BE2C (cell line): Measurements from ENCODE around the gene SH3RF2.
"Not testable (repeated sequence)": the region's sequence is repeated elsewhere in the genome, so short reads cannot be mapped to it uniquely, and the experiment has no call there.

ENCODE experiments used
- DNase-seq: peaks from one replicate; pipeline ENCODE4 v3.0.0-alpha.2; 2020
- H3K27me3 ChIP-seq: fragments of 250-450 bp; sonication (Bioruptor Pico); 2 replicates; pipeline ENCODE4 v1.5.1; 2020; ENCODE audit warnings: mild to moderate bottlenecking
- H3K36me3 ChIP-seq: fragments of 250-450 bp; sonication (Bioruptor Pico); 2 replicates; pipeline ENCODE4 v1.5.1; 2020; ENCODE audit warnings: mild to moderate bottlenecking
- H3K4me1 ChIP-seq: fragments of 250-450 bp; sonication (Bioruptor Pico); 2 replicates; pipeline ENCODE4 v1.5.1; 2020
- H3K4me3 ChIP-seq: 2 replicates; pipeline ENCODE4 v1.5.1; 2011; ENCODE audit warnings: low read depth, low read length
- H3K9me3 ChIP-seq: fragments of 250-450 bp; sonication (Bioruptor Pico); 2 replicates; pipeline ENCODE4 v1.5.1; 2020
- TF ChIP-seq, protein P1 (sequence below): IDR thresholded peaks from 2 replicates; pipeline ENCODE4 v1.5.1; 2012; ENCODE audit warnings: mild to moderate bottlenecking, low read depth, low read length

SH3RF2 gene

DNA sequence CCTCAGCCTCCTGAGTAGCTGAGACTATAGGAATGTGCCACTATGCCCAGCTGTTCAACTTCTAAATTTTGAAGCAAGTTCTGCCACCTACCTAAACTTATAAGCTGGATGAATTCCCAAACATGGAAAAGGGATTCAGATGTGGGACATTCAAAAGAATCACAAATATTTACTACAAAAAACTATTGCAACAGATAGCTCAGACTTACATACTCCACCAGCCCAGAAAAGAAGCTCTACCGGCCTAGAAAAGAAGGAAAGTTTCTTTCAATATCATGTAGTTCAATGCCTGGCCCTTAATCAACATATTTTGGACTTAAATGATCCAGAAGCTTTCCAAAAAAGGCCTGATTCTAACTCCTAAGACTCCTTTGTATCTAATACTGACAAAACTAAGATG lies 23.8 kb downstream of the SH3RF2 start:
- TF ChIP-seq, protein P1, sequence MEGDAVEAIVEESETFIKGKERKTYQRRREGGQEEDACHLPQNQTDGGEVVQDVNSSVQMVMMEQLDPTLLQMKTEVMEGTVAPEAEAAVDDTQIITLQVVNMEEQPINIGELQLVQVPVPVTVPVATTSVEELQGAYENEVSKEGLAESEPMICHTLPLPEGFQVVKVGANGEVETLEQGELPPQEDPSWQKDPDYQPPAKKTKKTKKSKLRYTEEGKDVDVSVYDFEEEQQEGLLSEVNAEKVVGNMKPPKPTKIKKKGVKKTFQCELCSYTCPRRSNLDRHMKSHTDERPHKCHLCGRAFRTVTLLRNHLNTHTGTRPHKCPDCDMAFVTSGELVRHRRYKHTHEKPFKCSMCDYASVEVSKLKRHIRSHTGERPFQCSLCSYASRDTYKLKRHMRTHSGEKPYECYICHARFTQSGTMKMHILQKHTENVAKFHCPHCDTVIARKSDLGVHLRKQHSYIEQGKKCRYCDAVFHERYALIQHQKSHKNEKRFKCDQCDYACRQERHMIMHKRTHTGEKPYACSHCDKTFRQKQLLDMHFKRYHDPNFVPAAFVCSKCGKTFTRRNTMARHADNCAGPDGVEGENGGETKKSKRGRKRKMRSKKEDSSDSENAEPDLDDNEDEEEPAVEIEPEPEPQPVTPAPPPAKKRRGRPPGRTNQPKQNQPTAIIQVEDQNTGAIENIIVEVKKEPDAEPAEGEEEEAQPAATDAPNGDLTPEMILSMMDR, result no peak
- Histone ChIP-seq H3K27me3 (no peaks in the 10 kb centered on the region), H3K9me3 (no peaks in the 10 kb centered on the region), H3K36me3 (no peaks in the 10 kb centered on the region), H3K4me1 (no peaks in the 10 kb centered on the region), H3K4me3 (no peak overlapping the region)
- no peak for DNase-seq

- Histone ChIP-seq H3K27me3 (peaks cover 2% of the 10 kb centered on the region; the same call in 1 of the 2 replicates), H3K4me3 (no peak overlapping the region), H3K36me3 (no peaks in the 10 kb centered on the region), H3K9me3 (no peaks in the 10 kb centered on the region), H3K4me1 (no peaks in the 10 kb centered on the region)
- TF ChIP-seq, protein P1, result no peak
- no peak for DNase-seq
These were observed 24.6 kb downstream of the SH3RF2 start for GRCh38 chr5:145960848-145961600.

- no peaks in the 10 kb centered on the region for H3K9me3 ChIP-seq
- TF ChIP-seq, protein P1, result no peak
- no peaks in the 10 kb centered on the region for H3K36me3 ChIP-seq
- peaks cover 3% of the 10 kb centered on the region; the same call in 1 of the 2 replicates for H3K27me3 ChIP-seq
- DNase-seq, result no peak
- no peaks in the 10 kb centered on the region for H3K4me1 ChIP-seq
- H3K4me3 ChIP-seq, result no peak overlapping the region
These were observed 25.6 kb downstream of the SH3RF2 start for GRCh38 chr5:145962001-145962400.

- not testable (repeated sequence) for H3K4me1 ChIP-seq, DNase-seq
These were observed 27.6 kb downstream of the SH3RF2 start for GRCh38 chr5:145964008-145964407.

DNA sequence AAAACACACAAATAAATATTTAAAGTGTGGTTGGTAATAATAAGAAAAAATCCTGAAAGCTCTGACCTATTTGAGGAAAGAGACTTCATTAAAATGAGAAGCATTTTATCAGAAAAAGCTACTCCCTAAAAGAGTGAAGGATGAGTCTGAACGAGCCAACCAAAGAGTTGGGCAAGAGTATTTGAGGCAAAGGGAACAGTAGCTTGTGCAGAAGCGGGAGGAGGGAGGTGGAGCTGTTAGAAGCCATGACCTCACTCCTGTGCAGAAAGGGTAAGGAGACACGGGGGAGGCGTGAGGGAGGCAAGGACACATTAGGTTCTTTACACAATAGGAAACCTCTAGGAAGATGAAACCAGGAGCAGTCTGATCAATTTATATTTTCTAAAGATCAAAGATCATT lies 29.4 kb downstream of the SH3RF2 start:
- TF ChIP-seq, protein P1, result no peak
- Histone ChIP-seq H3K4me3 (no peak overlapping the region), H3K9me3 (no peaks in the 10 kb centered on the region), H3K4me1 (no peaks in the 10 kb centered on the region), H3K36me3 (no peaks in the 10 kb centered on the region), H3K27me3 (peaks cover 8% of the 10 kb centered on the region; the same call in 1 of the 2 replicates)
- DNase-seq, result no peak

More at GRCh38 chr5:145964008-145964407, 27.6 kb downstream of the SH3RF2 start:
- not testable (repeated sequence) for H3K36me3 ChIP-seq, H3K9me3 ChIP-seq, H3K27me3 ChIP-seq, H3K4me3 ChIP-seq

- TF ChIP-seq, protein P1, result no peak
These were observed 30.9 kb downstream of the SH3RF2 start for GRCh38 chr5:145967296-145967695.

More at GRCh38 chr5:145967296-145967695, 30.9 kb downstream of the SH3RF2 start:
- no peaks in the 10 kb centered on the region for H3K36me3 ChIP-seq
- H3K4me1 ChIP-seq, result no peaks in the 10 kb centered on the region
- H3K4me3 ChIP-seq, result no peak overlapping the region
- no peaks in the 10 kb centered on the region for H3K9me3 ChIP-seq
- DNase-seq, result no peak
- H3K27me3 ChIP-seq, result peaks cover 8% of the 10 kb centered on the region; the same call in 1 of the 2 replicates
